Measurements from ENCODE around the gene FLYWCH2.

- TF ChIP-seq POLR2A (IDR thresholded peaks at IDR 0.05), result no peak
- TF ChIP-seq CTCF (IDR thresholded peaks at IDR 0.05), result no peak
These were observed 53.5 kb downstream of the FLYWCH2 start for GRCh38 chr16:2936436-2937011.

Measured in testis (tissue), 2 donors.